H1 (cell line): ENCODE measurements around the gene INPP5F. TPM values are rescaled to one million over a fixed set of nuclear protein-coding genes. Genes with fewer than 3 reads are reported as not detected.

ENCODE experiments used
- CTCF ChIA-PET: fragments of 300-600 bp; sonication (Branson Sonifier 250); formaldehyde crosslinking; loops from one replicate; lab custom pipeline; 2021; ENCODE audit not compliant: partially characterized antibody; lab: Charles Lee
- POLR2A ChIA-PET: fragments of 300-600 bp; sonication (Branson Sonifier 250); formaldehyde crosslinking; loops from one replicate; lab custom pipeline; 2021; ENCODE audit warnings: inconsistent platforms; ENCODE audit not compliant: partially characterized antibody; lab: Charles Lee
- DNase-seq, 2 experiments: peaks; one replicate each; pipeline versions ENCODE4 v3.0.0 to v3.0.0-alpha.2; 2010 to 2022; ENCODE audit warnings: low spot score in 2 of 2, low read depth in 1 of 2, mixed read lengths in 1 of 2
- FAIRE-seq: peaks from 2 replicates; lab custom pipeline; 2011; peaks lifted over from hg19 to GRCh38; lab: Jason Lieb, UNC
- H2AFZ ChIP-seq: 2 replicates; pipeline ENCODE4 v1.8.1; 2012; ENCODE audit warnings: low read length, inconsistent platforms
- H2AK5ac ChIP-seq: 2 replicates; pipeline ENCODE4 v1.6.1; 2013; ENCODE audit warnings: low read depth, low read length
- H2BK120ac ChIP-seq: replicated peaks from 2 replicates; pipeline ENCODE3; 2013; ENCODE audit warnings: low read depth, low read length, inconsistent platforms
- H2BK12ac ChIP-seq: 2 replicates; pipeline ENCODE4 v1.6.1; 2013; ENCODE audit warnings: low read depth, low read length
- H2BK15ac ChIP-seq: 2 replicates; pipeline ENCODE4 v1.6.1; 2013; ENCODE audit warnings: low read length
- H2BK20ac ChIP-seq: 2 replicates; pipeline ENCODE4 v1.6.1; 2013; ENCODE audit warnings: low read length
- H2BK5ac ChIP-seq: 2 replicates; pipeline ENCODE4 v1.6.1; 2013; ENCODE audit warnings: low read depth, low read length
- H3K14ac ChIP-seq: 2 replicates; pipeline ENCODE4 v1.6.1; 2013; ENCODE audit warnings: inconsistent platforms; ENCODE audit not compliant: insufficient read length
- H3K18ac ChIP-seq: 2 replicates; pipeline ENCODE4 v1.6.1; 2013; ENCODE audit warnings: low read length; ENCODE audit errors: extremely low read depth
- H3K23ac ChIP-seq: 2 replicates; pipeline ENCODE4 v1.6.1; 2013; ENCODE audit warnings: inconsistent platforms; ENCODE audit not compliant: insufficient read length
- H3K23me2 ChIP-seq: 2 replicates; pipeline ENCODE4 v1.6.1; 2013; ENCODE audit warnings: low read depth, low read length
- H3K27ac ChIP-seq: 2 replicates; pipeline ENCODE4 v1.6.1; 2011; ENCODE audit warnings: low read depth, low read length, inconsistent platforms
- H3K27me3 ChIP-seq, 4 experiments: replicated peaks in 1 of 4; 1 replicate in 1 of 4; 2 replicates in 3 of 4; pipeline versions ENCODE4 v1.6.1 to v1.8.1; 2011 to 2013; ENCODE audit warnings: low read length in 3 of 4, mild to moderate bottlenecking in 3 of 4, inconsistent platforms in 2 of 4, mixed read lengths in 2 of 4, moderate library complexity in 1 of 4; ENCODE audit not compliant: control insufficient read depth in 3 of 4, insufficient read depth in 3 of 4; ENCODE audit errors: extremely low read depth in 1 of 4
- H3K36me3 ChIP-seq, 4 experiments: 2 replicates each; pipeline versions ENCODE4 v1.6.1 to v1.8.1; 2011 to 2013; ENCODE audit warnings: mild to moderate bottlenecking in 4 of 4, low read length in 3 of 4, moderate library complexity in 2 of 4, control low read depth in 1 of 4, inconsistent platforms in 1 of 4; ENCODE audit not compliant: insufficient read depth in 4 of 4, control insufficient read depth in 2 of 4
- H3K4ac ChIP-seq: replicated peaks from 2 replicates; pipeline ENCODE3; 2013; ENCODE audit warnings: low read length, low read depth, mixed read lengths, inconsistent platforms; ENCODE audit not compliant: insufficient read length
- H3K4me1 ChIP-seq, 4 experiments: replicated peaks in 1 of 4; 1 replicate in 1 of 4; 2 replicates in 3 of 4; pipeline versions ENCODE4 v1.6.1 to v1.8.1; 2011 to 2013; ENCODE audit warnings: low read length in 3 of 4, inconsistent platforms in 2 of 4, mixed read lengths in 1 of 4; ENCODE audit not compliant: insufficient read depth in 4 of 4, control insufficient read depth in 3 of 4
- H3K4me2 ChIP-seq, 2 experiments: 2 replicates each; pipeline versions ENCODE4 v1.6.1 to v1.8.1; 2011 to 2013; ENCODE audit warnings: low read depth in 2 of 2, low read length in 2 of 2, control low read depth in 1 of 2, inconsistent platforms in 1 of 2, mild to moderate bottlenecking in 1 of 2; ENCODE audit not compliant: insufficient read depth in 1 of 2
- H3K4me3 ChIP-seq, 4 experiments: fragments of 200-600, 300-600 bp in 1 of 4; sonication (generic), shearing (Covaris generic), sonication (Bioruptor Twin) in 1 of 4; 2 replicates each; pipeline versions ENCODE4 v1.5.1 to v1.8.1; 2011 to 2016; ENCODE audit warnings: low read length in 4 of 4, low read depth in 3 of 4, control low read depth in 2 of 4, inconsistent platforms in 2 of 4, mild to moderate bottlenecking in 2 of 4, mixed read lengths in 1 of 4, moderate library complexity in 1 of 4; ENCODE audit not compliant: insufficient read depth in 2 of 4; ENCODE audit errors: extremely low read depth in 1 of 4
- H3K56ac ChIP-seq: replicated peaks from 2 replicates; pipeline ENCODE3; 2013; ENCODE audit warnings: low read depth, mild to moderate bottlenecking, mixed read lengths, low read length, inconsistent platforms; ENCODE audit not compliant: insufficient read length
- H3K79me1 ChIP-seq: 2 replicates; pipeline ENCODE4 v1.6.1; 2013; ENCODE audit warnings: low read depth, low read length, control low read depth
- H3K79me2 ChIP-seq, 2 experiments: 2 replicates each; pipeline versions ENCODE4 v1.6.1 to v1.8.1; 2012 to 2013; ENCODE audit warnings: low read length in 2 of 2, mild to moderate bottlenecking in 2 of 2, inconsistent platforms in 1 of 2; ENCODE audit not compliant: insufficient read depth in 2 of 2, control insufficient read depth in 1 of 2
- H3K9ac ChIP-seq, 4 experiments: replicated peaks in 1 of 4; 1 replicate in 1 of 4; 2 replicates in 3 of 4; pipeline versions ENCODE4 v1.6.1 to v1.8.1; 2011 to 2013; ENCODE audit warnings: low read depth in 3 of 4, low read length in 3 of 4, control low read depth in 2 of 4, mild to moderate bottlenecking in 2 of 4, moderate library complexity in 2 of 4, inconsistent platforms in 1 of 4; ENCODE audit errors: extremely low read depth in 1 of 4
- H3K9me3 ChIP-seq, 2 experiments: 2 replicates each; pipeline versions ENCODE4 v1.6.1 to v1.8.1; 2012 to 2013; ENCODE audit warnings: mild to moderate bottlenecking in 2 of 2, moderate library complexity in 2 of 2, control low read depth in 1 of 2, inconsistent platforms in 1 of 2, low read depth in 1 of 2, low read length in 1 of 2, mixed read lengths in 1 of 2; ENCODE audit not compliant: insufficient read depth in 2 of 2
- H4K20me1 ChIP-seq, 2 experiments: replicated peaks in 1 of 2; 2 replicates each; pipeline versions ENCODE3 to v1.8.1; 2011 to 2013; ENCODE audit warnings: inconsistent platforms in 2 of 2, low read length in 2 of 2, mild to moderate bottlenecking in 1 of 2; ENCODE audit not compliant: insufficient read depth in 2 of 2, control insufficient read depth in 1 of 2
- H4K5ac ChIP-seq: 2 replicates; pipeline ENCODE4 v1.6.1; 2013; ENCODE audit warnings: low read length, low read depth, mixed read lengths, inconsistent platforms; ENCODE audit not compliant: insufficient read length
- H4K8ac ChIP-seq: 2 replicates; pipeline ENCODE4 v1.8.0; 2013; ENCODE audit warnings: mild to moderate bottlenecking, moderate library complexity, low read length, inconsistent platforms; ENCODE audit not compliant: insufficient read depth; ENCODE audit errors: extremely low read depth
- H4K91ac ChIP-seq: replicated peaks from 2 replicates; pipeline ENCODE3; 2013; ENCODE audit warnings: low read length, mixed read lengths, inconsistent platforms; ENCODE audit not compliant: insufficient read length
- BRCA1 ChIP-seq: IDR thresholded peaks from 2 replicates; pipeline ENCODE4 v1.6.1; 2012; ENCODE audit warnings: low read depth, low read length, improper control_type of control experiment
- CBX8 ChIP-seq: fragments of 300-800, 300-1000 bp; sonication (generic); IDR thresholded peaks from 2 replicates; pipeline ENCODE4 v1.7.1; 2016; ENCODE audit warnings: low read depth, low read length, borderline replicate concordance
- CEBPB ChIP-seq: IDR thresholded peaks from 2 replicates; pipeline ENCODE4 v1.6.1; 2012; ENCODE audit warnings: low read depth, low read length
- MAFK ChIP-seq: IDR thresholded peaks from 2 replicates; pipeline ENCODE4 v1.6.1; 2012; ENCODE audit warnings: low read depth, mild to moderate bottlenecking, improper control_type of control experiment, low read length
- RNF2 ChIP-seq: fragments of 200-900, 300-1000 bp; sonication (generic); IDR thresholded peaks from 2 replicates; pipeline ENCODE4 v1.7.1; 2016; ENCODE audit warnings: borderline replicate concordance, low read depth, mild to moderate bottlenecking, antibody characterized with exemption, low read length; ENCODE audit not compliant: poor library complexity, severe bottlenecking; ENCODE audit errors: missing control alignments
- SP2 ChIP-seq: IDR thresholded peaks from 2 replicates; pipeline ENCODE4 v1.6.1; 2012; ENCODE audit warnings: mild to moderate bottlenecking, low read length, inconsistent platforms
- TAF7 ChIP-seq: optimal IDR thresholded peaks from 2 replicates; pipeline ENCODE3; 2011; ENCODE audit warnings: low read depth, mild to moderate bottlenecking, inconsistent platforms, low read length, moderate library complexity, borderline replicate concordance
- TBP ChIP-seq: IDR thresholded peaks from 2 replicates; pipeline ENCODE4 v1.6.1; 2011; ENCODE audit warnings: low read depth, low read length, improper control_type of control experiment
- WGBS, 2 experiments: shearing (Covaris generic) in 1 of 2; methylation state at CpG; one replicate each; pipeline versions ENCODE4 v1.1.6 to v1.1.7; 2013 to 2015; ENCODE audit warnings: low lambda C conversion rate in 2 of 2, mixed read lengths in 2 of 2, inconsistent platforms in 1 of 2, low coverage in 1 of 2, missing lambda C conversion rate in 1 of 2; ENCODE audit not compliant: insufficient replicate concordance in 2 of 2, insufficient coverage in 1 of 2, insufficient read length in 1 of 2; ENCODE audit errors: extremely low coverage in 1 of 2, missing lambda C conversion rate in 1 of 2; 5-methylcytosine and 5-hydroxymethylcytosine counted together
- polyA plus RNA-seq, 7 experiments: library from polyadenylated mRNA; depleted of rRNA in 3 of 7; stranded (reverse) in 5 of 7; unstranded in 2 of 7; fragments of >200 nt in 5 of 7; fragments of 200-250 nt in 2 of 7; gene quantifications; 1 replicate in 5 of 7; 2 replicates in 1 of 7; 4 replicates in 1 of 7; pipeline versions ENCODE4 v1.2.1 to v1.2.3, GENCODE V29; 2011 to 2013; ENCODE audit warnings: missing spikeins in 2 of 7, mixed read lengths in 2 of 7
- total RNA-seq: library from RNA; stranded (reverse); fragmentation: NEBNext Ultra II Directional; extraction: Animal tissue kit (Norgen Biotek cat#: 25700); gene quantifications from 2 replicates; pipeline ENCODE4 v1.2.1, GENCODE V29; 2021
- TF ChIP-seq, protein P1 (sequence below): IDR thresholded peaks from 2 replicates; pipeline ENCODE4 v1.6.1; 2012; ENCODE audit warnings: inconsistent platforms
- TF ChIP-seq, protein P2 (sequence below): IDR thresholded peaks from 2 replicates; pipeline ENCODE4 v1.6.1; 2012; ENCODE audit warnings: low read length, inconsistent platforms
- TF ChIP-seq, protein P3 (sequence below): IDR thresholded peaks from 2 replicates; pipeline ENCODE4 v1.6.1; 2011; ENCODE audit warnings: low read depth, mild to moderate bottlenecking, low read length; ENCODE audit not compliant: insufficient read depth

The INPP5F gene
- total and polyA plus RNA-seq, 2 of the 8 experiments (the other 6 are each of a cell fraction or from before 2014, with no cell fraction given) = 50.1 to 101 TPM

GRCh38 chr10:119811122-119811521 is 85.3 kb downstream of the INPP5F start:
- H3K79me1 ChIP-seq = no peaks in the 10 kb centered on the region
- CTCF ChIA-PET = interaction anchor here (0.9 to 1.6 kb wide), 5 partner anchors 58 to 124 kb away, joined by 3 to 6 read pairs (median 3); no protein-coding TSS in a partner anchor
- TF ChIP-seq CBX8 = no peak
- TF ChIP-seq SP2 = no peak
- no peak for TF ChIP-seq TAF7
- no peak for TF ChIP-seq TBP
- TF ChIP-seq, protein P1, sequence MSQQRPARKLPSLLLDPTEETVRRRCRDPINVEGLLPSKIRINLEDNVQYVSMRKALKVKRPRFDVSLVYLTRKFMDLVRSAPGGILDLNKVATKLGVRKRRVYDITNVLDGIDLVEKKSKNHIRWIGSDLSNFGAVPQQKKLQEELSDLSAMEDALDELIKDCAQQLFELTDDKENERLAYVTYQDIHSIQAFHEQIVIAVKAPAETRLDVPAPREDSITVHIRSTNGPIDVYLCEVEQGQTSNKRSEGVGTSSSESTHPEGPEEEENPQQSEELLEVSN = no peak
- no peak for TF ChIP-seq MAFK
- TF ChIP-seq, protein P2, sequence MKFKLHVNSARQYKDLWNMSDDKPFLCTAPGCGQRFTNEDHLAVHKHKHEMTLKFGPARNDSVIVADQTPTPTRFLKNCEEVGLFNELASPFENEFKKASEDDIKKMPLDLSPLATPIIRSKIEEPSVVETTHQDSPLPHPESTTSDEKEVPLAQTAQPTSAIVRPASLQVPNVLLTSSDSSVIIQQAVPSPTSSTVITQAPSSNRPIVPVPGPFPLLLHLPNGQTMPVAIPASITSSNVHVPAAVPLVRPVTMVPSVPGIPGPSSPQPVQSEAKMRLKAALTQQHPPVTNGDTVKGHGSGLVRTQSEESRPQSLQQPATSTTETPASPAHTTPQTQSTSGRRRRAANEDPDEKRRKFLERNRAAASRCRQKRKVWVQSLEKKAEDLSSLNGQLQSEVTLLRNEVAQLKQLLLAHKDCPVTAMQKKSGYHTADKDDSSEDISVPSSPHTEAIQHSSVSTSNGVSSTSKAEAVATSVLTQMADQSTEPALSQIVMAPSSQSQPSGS = no peak
- TF ChIP-seq, protein P3, sequence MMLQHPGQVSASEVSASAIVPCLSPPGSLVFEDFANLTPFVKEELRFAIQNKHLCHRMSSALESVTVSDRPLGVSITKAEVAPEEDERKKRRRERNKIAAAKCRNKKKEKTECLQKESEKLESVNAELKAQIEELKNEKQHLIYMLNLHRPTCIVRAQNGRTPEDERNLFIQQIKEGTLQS = no peak
- TF ChIP-seq CEBPB = no peak
- no peak for TF ChIP-seq RNF2
- no peak for TF ChIP-seq BRCA1

More at GRCh38 chr10:119811122-119811521, 85.3 kb downstream of the INPP5F start:
- Histone ChIP-seq H3K36me3 (peaks cover 0 to 6% (median 2%) of the 10 kb centered on the region in 4 experiments; a peak in 2 of 8 replicates), H4K8ac (no peak overlapping the region), H4K20me1 (no peaks in the 10 kb centered on the region), H2BK20ac (no peak overlapping the region), H3K4me2 (no peak overlapping the region), H4K91ac (no peak overlapping the region), H2BK12ac (no peak overlapping the region), H4K5ac (no peak overlapping the region), H3K27ac (no peak overlapping the region), H2BK15ac (no peak overlapping the region), H3K23me2 (no peaks in the 10 kb centered on the region), H3K18ac (no peak overlapping the region), H2AFZ (no peak overlapping the region), H2BK120ac (no peak overlapping the region), H2AK5ac (no peak overlapping the region), H3K27me3 (no peaks in the 10 kb centered on the region), H3K23ac (no peak overlapping the region), H3K14ac (no peak overlapping the region), H3K4me3 (no peak overlapping the region), H3K4me1 (no peaks in the 10 kb centered on the region), H2BK5ac (no peak overlapping the region), H3K9ac (no peak overlapping the region; a peak in 1 of 7 replicates), H3K9me3 (no peaks in the 10 kb centered on the region), H3K56ac (no peak overlapping the region), H3K79me2 (no peaks in the 10 kb centered on the region), H3K4ac (no peak overlapping the region)
- POLR2A ChIA-PET = interaction anchor here (1.1 kb wide), 1 partner anchor 84 kb away, joined by 3 read pairs; no protein-coding TSS in a partner anchor
- FAIRE-seq = no peak
- no peak for DNase-seq
- WGBS, 2 experiments = 90% methylated on average over 4 of the region's 4 CpGs; no CpG with 5 or more reads in 1 of the 2 experiments
